ENCODE data around the gene CAPS2.

The CAPS2 gene

DNA sequence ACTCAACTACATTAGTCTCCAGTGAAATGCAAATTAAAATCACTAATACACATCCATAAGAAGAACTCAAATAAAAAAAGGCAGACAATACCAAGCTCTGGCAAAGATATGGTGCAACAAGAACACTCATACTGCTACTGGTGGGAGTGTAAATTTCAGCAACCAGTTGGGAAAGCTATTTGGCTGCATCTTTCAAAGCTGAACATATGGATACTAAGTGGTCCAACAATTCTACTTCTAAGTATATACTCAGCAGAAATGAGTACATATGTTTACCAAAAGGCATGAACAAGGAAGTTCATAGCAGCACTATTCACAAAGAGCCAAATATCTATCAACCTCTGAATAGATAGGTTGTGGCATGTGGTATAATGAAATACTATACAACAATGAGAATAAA, 27.3 kb downstream of the CAPS2 start:
- no peak for DNase-seq

DNA sequence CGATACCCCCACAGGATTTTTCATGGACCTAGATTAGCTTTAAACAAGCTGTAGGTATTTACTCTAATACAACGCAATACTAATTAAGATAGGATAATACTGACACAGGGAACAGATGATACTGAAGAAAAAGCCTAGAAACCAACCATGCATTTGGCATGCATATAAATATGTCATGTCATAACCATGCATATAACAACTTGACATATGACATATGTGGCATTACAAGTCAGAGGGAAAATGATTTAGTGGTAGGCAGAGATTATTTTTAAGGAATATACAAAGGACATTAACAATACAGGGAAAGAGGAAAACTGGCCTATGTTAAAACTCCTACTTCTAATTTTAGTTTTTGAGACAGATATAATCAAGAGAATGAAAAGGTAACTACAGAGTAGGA, 27.9 kb downstream of the CAPS2 start:
- DNase-seq: no peak

DNA sequence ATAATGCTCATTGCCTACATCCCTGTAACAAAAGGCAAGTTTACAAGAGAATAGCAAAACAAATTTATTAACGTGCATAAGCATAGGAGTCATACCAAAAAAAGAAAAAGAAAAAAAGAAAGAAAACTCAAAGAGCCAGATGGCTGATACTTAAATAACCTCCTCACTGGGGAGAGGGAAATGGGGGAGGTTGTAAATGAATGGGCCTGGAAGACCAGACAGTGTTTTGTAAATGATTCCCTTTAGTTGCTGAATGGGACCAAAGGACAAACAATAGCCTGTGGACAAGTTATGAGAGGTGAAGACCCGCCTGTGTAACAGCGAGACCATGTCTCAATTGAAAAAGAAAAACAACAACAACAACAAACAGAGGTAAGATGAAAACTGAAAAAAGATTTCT, 35.3 kb downstream of the CAPS2 start:
- no peak for DNase-seq

DNA sequence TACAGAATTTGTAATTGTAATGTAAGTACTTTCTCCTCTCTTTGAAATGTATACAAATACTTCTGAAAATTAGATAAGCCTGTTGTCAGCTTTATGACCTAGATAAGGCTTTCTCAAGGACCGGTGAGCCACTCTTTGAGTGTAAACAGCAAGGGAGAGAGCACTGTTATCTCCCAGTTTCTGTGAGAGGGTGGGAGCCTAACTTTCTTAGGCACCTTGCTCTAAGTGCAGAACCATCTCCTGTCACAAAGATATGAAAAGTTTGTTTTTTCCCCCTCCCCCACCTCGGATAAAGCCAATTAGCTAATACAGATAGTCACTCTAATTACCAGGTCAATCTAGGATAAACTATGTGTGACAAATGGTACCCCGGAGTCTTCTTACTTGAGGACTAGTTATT, 35.8 kb downstream of the CAPS2 start:
- no peak for DNase-seq

DNA sequence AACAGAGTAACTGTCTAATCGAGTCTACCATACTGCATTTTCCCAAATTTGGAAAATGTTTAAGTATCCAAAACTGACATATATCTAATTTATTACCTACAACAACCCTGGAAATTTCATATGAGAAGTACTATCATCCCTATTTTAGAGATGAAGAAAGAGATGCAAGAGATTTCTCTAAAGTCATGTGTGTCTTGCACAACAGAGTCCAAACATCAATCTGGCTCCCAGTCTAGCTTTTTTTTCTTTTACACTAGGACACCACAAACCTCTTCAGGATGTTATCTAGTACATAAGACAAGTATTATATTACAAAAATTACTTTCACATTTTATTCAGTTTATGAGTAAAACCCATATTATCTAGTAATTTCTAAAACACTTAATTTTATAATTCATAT, 39.1 kb downstream of the CAPS2 start:
- DNase-seq: no peak

DNA sequence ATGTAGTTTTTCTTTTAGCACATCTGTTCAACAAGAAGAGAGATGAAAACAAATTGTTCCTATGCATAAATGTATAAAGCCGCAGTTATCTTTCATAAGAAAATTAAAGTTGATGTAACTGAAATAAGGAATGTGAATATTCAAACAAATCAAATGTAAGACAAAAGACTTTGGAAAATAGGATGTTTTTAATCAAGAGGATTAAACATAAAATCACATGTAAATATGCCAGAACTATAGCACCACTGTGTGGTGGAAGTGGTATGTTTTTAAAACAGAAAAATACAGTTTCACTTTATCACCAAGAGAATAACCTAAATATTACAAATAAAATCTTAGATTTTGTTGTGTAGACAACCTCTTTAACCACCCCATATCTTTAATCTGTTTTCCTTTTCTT, 40.4 kb downstream of the CAPS2 start:
- no peak for DNase-seq

DNA sequence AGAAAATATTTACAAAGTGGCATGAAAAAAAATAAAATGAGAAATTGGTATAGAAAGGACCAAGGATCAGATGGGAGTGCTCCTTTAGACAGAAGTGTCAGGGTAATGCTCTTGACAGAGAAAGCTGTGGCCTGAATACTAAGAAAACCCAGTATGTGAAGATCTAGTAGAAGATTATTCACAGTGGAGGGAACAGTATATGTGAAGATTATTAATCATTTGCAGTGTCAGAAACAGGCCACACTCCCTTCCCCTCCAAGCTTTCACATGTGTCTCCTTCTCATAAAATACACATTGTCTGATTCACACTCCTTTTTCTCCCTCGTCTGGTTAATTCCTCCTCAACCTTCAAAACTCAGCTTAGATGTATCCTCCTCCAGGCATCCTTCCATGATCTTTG, 41.3 kb downstream of the CAPS2 start:
- no peak for DNase-seq

DNA sequence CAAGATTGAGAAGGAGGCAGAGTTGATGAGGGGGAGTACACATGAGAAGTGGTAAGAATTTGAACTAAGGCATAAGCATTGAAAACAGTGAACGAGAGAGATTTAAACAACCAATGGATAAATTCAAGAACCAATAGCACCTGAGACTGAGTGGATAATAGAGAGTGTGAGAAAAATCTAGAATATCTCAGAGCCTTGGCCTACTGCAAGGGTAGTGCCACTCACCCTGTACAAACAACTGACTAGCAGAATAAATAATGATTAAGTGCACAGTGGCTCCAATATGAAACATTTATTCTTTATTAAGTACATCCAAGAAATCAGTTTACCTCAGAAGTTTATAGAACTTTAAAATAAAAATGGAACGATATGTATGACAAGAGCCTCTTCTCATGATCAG, 54.4 kb downstream of the CAPS2 start:
- no peak for DNase-seq

DNA sequence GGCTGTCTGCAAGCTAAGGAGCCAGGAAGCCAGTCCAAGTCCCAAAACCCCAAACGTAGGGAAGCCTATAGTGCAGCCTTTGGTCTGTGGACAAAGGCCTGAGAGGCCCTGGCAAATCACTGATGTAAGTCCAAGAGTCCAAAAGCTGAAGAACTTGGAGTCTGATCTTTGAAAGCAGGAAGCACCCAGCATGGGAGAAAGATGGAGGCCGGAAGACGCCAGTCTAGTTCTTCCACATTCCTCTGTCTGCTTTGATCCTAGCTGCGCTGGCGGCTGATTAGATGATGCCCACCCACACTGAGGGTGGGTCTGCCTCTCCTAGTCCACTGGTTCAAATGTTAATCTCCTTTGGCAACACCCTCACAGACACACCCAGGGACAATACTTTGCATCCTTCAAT, 58.5 kb downstream of the CAPS2 start:
- no peak for DNase-seq

DNA sequence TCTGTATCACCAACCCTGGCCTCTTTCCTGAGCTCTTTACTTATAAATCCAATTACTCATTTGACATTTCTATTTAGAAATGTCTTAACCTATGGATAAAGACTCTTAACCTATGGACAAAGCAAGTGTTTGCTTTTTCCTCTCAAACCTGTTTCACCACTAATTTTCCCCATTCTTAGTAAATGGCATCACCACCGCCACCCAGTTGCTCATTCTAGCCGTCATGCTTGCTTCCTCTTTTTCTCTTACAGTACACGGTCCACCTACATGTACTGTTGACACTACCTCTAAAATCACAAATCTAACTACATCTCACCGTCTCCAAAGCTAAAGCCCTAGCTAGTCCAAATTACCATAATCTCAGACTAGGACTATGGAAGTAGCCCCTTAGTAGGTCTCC, 60.0 kb downstream of the CAPS2 start:
- no peak for DNase-seq

DNA sequence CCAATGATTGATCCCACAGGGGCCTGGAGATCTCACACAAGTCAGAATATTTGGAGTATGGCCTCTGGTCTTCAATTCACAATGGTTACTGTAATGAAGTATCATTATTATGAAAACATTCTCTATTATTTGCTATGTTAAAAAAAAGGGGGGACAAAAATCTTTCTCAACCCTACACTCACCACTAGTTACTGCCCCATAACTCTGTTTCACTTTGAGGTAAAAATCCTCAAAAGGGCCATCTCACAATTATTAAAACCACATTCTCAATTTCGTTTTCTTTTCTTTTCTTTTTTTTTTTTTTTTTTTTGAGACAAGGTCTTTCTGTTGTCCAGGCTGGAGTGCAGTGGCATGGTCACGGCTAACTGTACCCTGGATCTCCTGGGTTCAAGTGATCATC, 60.9 kb downstream of the CAPS2 start:
- no peak for DNase-seq

DNA sequence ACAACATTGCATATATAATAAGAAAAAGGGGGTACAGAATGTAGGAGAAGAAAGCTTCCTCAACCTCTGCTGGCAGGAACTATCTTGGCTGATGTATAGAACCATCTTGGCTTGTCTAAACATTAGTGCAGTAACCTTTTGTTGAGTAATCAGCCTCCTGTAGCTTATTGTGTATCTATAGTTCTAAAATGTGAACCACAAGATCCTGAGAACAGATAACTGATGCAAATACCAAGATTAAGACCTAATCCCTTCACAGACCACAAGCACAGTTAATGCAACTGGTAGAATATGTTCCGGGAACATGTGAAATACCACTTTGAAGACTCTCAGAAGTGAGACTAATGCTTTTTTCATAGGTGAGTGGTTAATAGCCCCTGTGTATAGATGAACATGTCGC, 69.8 kb downstream of the CAPS2 start:
- DNase-seq: no peak

DNA sequence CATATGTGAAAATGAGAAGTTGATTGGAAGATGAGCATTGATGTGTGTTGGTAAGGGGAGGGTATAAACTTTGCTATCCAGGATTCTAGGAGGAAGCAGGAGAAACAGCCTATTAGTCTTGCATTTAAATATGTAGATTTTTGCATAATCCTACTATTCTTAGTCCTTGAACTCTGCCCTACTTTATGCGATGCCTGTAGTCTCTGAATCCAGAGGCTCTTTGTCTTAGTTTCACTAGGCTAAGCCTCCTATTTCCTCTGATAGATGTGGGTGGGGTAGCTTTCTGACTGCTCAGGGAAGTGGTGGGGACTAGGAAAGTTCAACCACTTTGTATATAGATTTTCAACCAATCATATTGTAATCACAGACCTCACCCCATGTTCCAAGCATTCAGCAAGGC, 71.0 kb downstream of the CAPS2 start:
- no peak for DNase-seq

DNA sequence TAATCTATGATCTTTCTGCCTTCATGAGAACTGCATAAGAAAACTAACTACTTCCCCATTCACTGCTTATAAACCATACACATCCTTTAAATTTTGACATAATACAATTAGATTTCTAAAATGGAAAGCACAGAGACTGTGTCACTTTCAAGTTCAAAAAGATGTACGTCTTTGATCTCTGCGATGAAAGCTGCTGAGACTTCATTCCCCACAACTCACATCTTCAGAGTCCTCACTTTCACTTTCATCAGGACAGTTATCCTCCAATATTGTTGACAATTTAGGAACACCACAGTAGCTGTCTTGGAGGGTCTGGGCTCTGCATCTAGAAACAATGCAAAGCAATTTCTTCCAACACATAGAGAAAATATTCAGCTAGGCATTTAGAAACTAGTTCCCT, 72.6 kb downstream of the CAPS2 start:
- no peak for DNase-seq

DNA sequence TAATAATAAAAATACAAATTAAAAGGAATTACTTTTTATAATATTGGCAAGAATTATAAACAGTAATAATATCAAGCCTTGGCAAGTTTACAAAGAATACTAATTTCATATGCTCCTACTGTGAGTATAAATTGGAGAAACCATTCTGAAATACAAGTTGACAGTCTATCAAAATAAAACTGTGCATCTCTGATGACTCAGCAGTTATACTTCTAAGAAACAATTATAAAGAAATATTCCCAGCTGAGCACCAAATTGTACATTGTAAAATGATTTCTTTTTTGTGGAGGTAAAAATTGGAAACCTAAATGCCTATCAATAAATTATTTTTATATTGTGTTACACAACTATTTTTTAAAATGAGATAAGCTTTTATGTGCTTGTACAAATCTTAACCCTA, 85.0 kb downstream of the CAPS2 start:
- no peak for DNase-seq

DNA sequence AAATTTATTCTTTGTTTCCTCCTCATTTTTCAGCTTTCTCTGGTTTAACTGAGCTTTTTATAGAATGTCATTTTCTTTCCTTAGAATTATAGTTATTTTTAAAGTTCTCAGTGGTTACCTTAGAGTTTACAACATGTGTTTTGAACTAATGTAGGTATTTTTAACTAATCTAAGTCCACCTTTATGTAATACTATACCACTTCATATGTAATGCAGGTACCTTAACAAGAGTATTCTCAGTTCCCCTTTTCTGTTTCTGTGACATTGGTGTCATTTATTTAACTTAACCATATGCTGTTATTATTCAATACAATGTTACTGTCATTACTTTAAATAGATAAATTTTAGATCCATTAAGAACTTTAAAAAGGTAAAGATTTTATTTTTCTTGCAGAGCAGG, 90.1 kb downstream of the CAPS2 start:
- DNase-seq: no peak

DNA sequence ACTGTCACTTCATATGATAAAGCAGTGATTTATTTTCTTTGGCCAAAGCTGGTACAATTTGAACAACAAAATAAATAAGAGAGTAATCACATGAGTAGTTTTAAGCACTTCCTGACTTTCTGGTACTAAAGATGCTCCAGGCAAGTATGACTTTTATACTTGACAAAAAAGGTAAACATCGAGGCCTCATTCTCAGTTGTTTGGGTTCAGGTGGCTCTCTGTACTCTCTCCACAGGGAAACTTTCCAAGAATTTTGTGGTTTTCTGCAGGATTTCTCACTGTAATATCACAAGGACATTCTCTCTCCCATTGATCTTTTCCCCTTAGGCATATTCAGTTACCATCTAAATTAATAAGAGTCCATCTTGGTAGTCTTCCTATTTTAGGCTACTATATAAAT, 93.9 kb downstream of the CAPS2 start:
- no peak for DNase-seq

DNA sequence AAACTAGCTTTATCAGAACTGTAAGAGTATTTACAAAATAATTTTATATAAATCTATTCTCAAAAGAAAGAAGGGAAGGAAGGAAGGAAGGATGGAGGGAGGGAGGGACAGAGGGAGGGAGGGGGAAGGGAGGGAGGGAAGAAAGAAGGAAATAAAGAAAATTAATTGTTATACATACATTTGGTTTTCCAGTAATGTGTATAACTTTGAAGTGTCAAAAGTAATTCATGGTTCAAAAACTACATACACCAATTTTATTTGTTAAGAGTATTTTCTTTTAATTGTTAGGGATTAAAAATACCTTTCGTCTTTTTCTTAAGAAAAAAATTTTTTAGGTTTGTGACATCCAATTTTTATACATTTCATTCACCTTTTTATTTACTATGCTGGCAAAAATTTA, 103.0 kb downstream of the CAPS2 start:
- DNase-seq: no peak
